Measurements from ENCODE around the gene FERMT2. TPM values are rescaled to one million over a fixed set of nuclear protein-coding genes. Genes with fewer than 3 reads are reported as not detected.

FERMT2 gene
- total RNA-seq, 1 experiment from 2014 or later, result 40.8 TPM

DNA sequence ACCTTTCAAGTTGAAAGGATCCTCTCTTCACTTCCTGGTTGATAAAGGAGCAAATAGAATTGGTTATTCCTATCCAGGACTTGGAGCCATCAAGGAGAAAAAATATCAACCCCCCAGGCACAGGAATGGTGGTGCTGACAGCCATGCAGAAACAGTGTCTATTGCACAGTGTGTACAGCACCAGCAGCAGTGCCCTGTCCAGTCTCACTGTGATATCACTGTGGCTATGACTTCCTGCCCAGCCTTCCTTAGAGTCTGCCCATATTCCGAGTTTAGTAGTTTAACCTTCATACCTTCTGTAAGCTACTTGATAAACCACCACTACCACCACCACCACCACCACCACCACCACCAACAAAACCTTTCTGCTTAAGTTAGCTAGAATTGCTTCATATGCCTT is 45.1 kb upstream of the FERMT2 start:
- Histone ChIP-seq H3K27me3 (replicated peaks; ENCODE audit: control insufficient read depth, insufficient read depth, low read length) (no peaks in the 10 kb centered on the region), H3K36me3 (ENCODE audit: control insufficient read depth, insufficient read depth, low read length) (no peaks in the 10 kb centered on the region), H3K4me3 (ENCODE audit: low read depth, low read length) (no peak overlapping the region), H3K9me3 (no peaks in the 10 kb centered on the region), H3K4me1 (no peaks in the 10 kb centered on the region)
- DNase-seq, result no peak
- TF ChIP-seq, protein P1, sequence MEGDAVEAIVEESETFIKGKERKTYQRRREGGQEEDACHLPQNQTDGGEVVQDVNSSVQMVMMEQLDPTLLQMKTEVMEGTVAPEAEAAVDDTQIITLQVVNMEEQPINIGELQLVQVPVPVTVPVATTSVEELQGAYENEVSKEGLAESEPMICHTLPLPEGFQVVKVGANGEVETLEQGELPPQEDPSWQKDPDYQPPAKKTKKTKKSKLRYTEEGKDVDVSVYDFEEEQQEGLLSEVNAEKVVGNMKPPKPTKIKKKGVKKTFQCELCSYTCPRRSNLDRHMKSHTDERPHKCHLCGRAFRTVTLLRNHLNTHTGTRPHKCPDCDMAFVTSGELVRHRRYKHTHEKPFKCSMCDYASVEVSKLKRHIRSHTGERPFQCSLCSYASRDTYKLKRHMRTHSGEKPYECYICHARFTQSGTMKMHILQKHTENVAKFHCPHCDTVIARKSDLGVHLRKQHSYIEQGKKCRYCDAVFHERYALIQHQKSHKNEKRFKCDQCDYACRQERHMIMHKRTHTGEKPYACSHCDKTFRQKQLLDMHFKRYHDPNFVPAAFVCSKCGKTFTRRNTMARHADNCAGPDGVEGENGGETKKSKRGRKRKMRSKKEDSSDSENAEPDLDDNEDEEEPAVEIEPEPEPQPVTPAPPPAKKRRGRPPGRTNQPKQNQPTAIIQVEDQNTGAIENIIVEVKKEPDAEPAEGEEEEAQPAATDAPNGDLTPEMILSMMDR (IDR thresholded peaks at IDR 0.05; ENCODE audit: insufficient read depth in 1 of 2, low read depth in 1 of 2, low read length in 1 of 2, severe bottlenecking in 1 of 2, unreplicated experiment in 1 of 2), result no peak
- H3K27ac Mint-ChIP-seq (ENCODE audit: unreplicated experiment), result no peak overlapping the region
- ChIA-PET POLR2A (no interaction called here), CTCF (no interaction called here)
- no TSS peak for BruUV-seq (replicated peaks)
- no peaks in the 10 kb centered on the region for H3K36me3 Mint-ChIP-seq (ENCODE audit: insufficient read depth, unreplicated experiment)
- intact Hi-C loops (cut with micrococcal nuclease; ENCODE audit: unreplicated experiment), result no loop called here
- no peaks in the 10 kb centered on the region for H3K4me1 Mint-ChIP-seq (ENCODE audit: low read depth, unreplicated experiment)
- peaks cover 7% of the 10 kb centered on the region for H3K27me3 Mint-ChIP-seq (ENCODE audit: insufficient read depth, unreplicated experiment)
- H3K9me3 Mint-ChIP-seq (ENCODE audit: unreplicated experiment), result no peaks in the 10 kb centered on the region
- no peak overlapping the region for H3K4me3 Mint-ChIP-seq (ENCODE audit: unreplicated experiment)

DNA sequence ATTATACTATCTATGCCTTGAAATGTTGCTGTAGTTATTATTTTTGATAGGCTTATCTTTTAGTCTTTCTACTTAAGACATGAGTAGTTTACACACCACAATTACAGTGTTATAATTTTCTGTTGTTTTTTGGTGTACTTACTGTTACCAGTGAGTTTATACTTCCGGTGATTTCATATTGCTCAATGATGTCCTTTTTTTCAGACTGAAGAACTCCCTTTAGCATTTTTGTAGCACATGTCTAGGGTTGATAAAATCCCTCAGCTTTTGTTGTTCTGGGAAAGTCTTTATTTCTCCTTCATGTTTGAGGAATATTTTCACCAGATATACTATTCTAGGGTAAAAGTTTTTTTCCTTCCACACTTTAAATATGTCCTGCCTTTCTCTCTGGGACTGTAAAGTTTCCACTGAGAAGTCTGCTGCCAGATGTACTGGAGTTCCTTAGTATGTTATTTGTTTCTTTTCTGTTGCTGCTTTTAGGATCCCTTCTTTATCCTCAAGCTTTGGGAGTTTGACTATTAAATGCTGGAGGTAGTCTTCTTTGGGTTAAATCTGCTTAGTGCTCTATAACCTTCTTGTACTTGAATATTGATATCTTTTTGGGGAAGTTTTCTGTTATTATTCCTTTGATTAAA is 41.5 kb upstream of the FERMT2 start:
- CTCF ChIA-PET, result no interaction called here
- no peaks in the 10 kb centered on the region for H3K4me1 Mint-ChIP-seq (ENCODE audit: low read depth, unreplicated experiment)
- Histone ChIP-seq H3K4me3 (ENCODE audit: low read depth, low read length) (no peak overlapping the region), H3K4me1 (no peaks in the 10 kb centered on the region), H3K36me3 (ENCODE audit: control insufficient read depth, insufficient read depth, low read length) (no peaks in the 10 kb centered on the region), H3K9me3 (0 out of 2 replicates have a peak, but pooled peaks cover 3% of the 10 kb centered on the region), H3K27me3 (replicated peaks; ENCODE audit: control insufficient read depth, insufficient read depth, low read length) (no peaks in the 10 kb centered on the region)
- TF ChIP-seq, protein P1 (IDR thresholded peaks at IDR 0.05; ENCODE audit: insufficient read depth in 1 of 2, low read depth in 1 of 2, low read length in 1 of 2, severe bottlenecking in 1 of 2, unreplicated experiment in 1 of 2), result no peak
- no peaks in the 10 kb centered on the region for H3K36me3 Mint-ChIP-seq (ENCODE audit: insufficient read depth, unreplicated experiment)
- no peak overlapping the region for H3K4me3 Mint-ChIP-seq (ENCODE audit: unreplicated experiment)
- H3K27me3 Mint-ChIP-seq (ENCODE audit: insufficient read depth, unreplicated experiment), result peaks cover 14% of the 10 kb centered on the region
- BruUV-seq (replicated peaks), result no TSS peak
- intact Hi-C loops (cut with micrococcal nuclease; ENCODE audit: unreplicated experiment), result no loop called here
- no peaks in the 10 kb centered on the region for H3K9me3 Mint-ChIP-seq (ENCODE audit: unreplicated experiment)
- POLR2A ChIA-PET, result no interaction called here
- H3K27ac Mint-ChIP-seq (ENCODE audit: unreplicated experiment), result no peak overlapping the region
- no peak for DNase-seq

DNA sequence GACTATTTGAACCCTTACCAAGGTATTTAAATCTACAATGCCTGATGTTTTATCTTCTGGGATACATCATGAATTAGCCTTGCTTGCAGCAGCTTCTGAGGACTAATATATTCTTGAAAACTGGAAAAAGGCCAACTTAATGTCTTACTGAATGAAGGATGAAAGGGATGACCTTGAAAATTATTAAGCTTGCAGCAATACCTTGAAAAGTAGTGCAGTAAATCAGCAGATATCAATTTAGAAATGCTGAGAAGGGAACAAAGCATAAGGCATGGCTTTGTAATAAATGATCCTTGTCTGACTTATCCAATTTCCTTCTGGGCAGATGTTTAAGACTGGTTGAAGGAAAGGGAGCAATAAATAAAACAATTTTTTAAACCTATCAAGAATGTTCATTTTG is 37.3 kb upstream of the FERMT2 start:
- CTCF ChIA-PET, result no interaction called here
- 0 out of 2 replicates have a peak, but pooled peaks cover 3% of the 10 kb centered on the region for H3K9me3 ChIP-seq
- no TSS peak for BruUV-seq (replicated peaks)
- Mint-ChIP-seq H3K36me3 (ENCODE audit: insufficient read depth, unreplicated experiment) (no peaks in the 10 kb centered on the region), H3K4me3 (ENCODE audit: unreplicated experiment) (no peak overlapping the region), H3K27ac (ENCODE audit: unreplicated experiment) (no peak overlapping the region), H3K27me3 (ENCODE audit: insufficient read depth, unreplicated experiment) (peaks cover 14% of the 10 kb centered on the region), H3K9me3 (ENCODE audit: unreplicated experiment) (no peaks in the 10 kb centered on the region), H3K4me1 (ENCODE audit: low read depth, unreplicated experiment) (no peaks in the 10 kb centered on the region)
- no peak overlapping the region for H3K4me3 ChIP-seq (ENCODE audit: low read depth, low read length)
- no peak for DNase-seq
- POLR2A ChIA-PET, result no interaction called here
- H3K36me3 ChIP-seq (ENCODE audit: control insufficient read depth, insufficient read depth, low read length), result no peaks in the 10 kb centered on the region
- intact Hi-C loops (cut with micrococcal nuclease; ENCODE audit: unreplicated experiment), result no loop called here
- H3K27me3 ChIP-seq (replicated peaks; ENCODE audit: control insufficient read depth, insufficient read depth, low read length), result no peaks in the 10 kb centered on the region
- TF ChIP-seq, protein P1 (IDR thresholded peaks at IDR 0.05; ENCODE audit: insufficient read depth in 1 of 2, low read depth in 1 of 2, low read length in 1 of 2, severe bottlenecking in 1 of 2, unreplicated experiment in 1 of 2), result no peak
- H3K4me1 ChIP-seq, result no peaks in the 10 kb centered on the region

All from Caco-2 (cell line).